Fibroblast of peridontal ligament (primary cell): ENCODE data around the gene TTBK1.

Source experiments
- DNase-seq: peaks from one replicate; pipeline ENCODE4 v3.0.0-alpha.2; 2010; ENCODE audit errors: extremely low read depth

Gene TTBK1

GRCh38 chr6:43223175-43223574, 20.1 kb upstream of the TTBK1 start:
- no peak for DNase-seq

DNA sequence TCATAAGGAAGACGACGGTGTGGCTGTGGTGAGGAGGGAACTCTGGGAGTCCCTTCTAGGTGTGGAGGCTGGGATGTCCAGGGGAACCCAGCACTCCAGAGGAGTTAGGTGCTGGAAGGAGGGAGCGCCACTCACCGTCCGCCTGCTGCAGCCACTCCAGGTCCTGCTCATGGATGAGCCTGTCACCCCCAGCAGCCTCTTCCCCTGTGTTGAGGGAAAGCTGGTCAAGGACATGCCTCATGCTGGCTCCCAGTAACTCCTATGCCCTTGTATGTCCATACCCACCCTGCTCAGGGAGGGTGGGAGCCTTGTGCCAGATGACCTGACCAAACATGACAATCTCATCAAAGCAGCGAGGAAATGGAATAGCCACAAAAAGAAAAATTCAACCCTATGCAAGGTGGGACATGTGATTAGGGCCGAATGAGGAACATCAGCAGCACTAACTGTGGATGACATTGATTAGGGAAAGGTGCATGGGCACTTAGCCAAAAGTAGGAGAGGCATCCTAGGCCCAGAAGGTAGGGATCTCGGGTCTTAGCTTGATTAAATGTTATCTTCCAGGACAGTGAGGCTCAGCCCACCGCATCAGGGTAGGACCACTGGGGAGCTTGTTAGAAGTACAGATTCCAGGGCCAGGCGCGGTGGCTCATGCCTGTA, 17.0 kb upstream of the TTBK1 start:
- DNase-seq = no peak

DNA sequence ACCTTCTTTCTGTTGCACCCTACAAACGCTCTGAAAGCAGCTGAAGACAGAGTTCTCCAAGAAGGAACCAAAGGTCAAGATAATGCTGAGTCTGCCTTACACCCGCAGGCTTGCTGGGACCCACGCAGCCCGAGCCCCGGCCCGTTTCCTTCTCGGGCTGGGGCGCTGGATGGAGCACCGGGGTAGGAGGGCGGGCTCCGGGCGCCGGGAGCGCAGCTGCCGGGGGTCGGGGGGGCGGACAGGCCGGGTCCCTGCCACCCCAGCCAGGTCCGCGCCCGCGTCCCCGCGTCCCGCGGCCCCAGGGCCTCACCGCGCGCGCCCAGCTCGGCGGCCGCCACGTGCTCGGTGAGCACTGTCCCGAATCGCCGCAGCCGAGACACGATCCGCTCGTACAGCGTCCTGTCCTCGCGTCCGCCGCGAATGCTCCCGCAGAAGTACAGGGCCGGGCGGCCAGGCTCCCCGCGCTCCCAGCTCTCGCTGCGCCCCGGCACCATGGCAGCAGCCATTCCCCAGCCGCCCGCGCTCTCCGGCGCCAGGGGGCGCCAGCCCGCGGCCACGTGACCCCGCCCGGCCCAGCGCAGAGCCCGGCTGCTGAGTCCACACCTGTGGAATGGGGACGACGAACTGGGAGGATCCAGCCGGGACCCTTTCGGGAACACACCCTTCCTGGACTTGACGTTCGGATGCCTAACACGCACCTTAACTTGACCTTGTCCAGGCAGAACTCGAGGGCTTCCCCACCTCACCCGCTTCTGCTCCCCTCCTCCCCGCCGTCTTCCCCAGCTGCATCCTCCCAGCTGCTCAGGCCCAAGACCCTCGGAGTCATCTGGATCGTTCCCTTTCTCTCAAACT, 14.1 kb upstream of the TTBK1 start, which contains the start of gene DNPH1:
Gene DNPH1 (minus strand): TSS at position 531 of the 852 bp plus-strand sequence. CDS start 25 bp downstream, at position 506.
- peak; percentile 49 for DNase-seq

- DNase-seq = no peak
These were observed 13.3 kb upstream of the TTBK1 start for GRCh38 chr6:43229803-43230620.

- DNase-seq = no peak
These were observed 12.2 kb upstream of the TTBK1 start for GRCh38 chr6:43231053-43231452.

GRCh38 chr6:43231735-43232450, 11.4 kb upstream of the TTBK1 start:
- no peak for DNase-seq

DNA sequence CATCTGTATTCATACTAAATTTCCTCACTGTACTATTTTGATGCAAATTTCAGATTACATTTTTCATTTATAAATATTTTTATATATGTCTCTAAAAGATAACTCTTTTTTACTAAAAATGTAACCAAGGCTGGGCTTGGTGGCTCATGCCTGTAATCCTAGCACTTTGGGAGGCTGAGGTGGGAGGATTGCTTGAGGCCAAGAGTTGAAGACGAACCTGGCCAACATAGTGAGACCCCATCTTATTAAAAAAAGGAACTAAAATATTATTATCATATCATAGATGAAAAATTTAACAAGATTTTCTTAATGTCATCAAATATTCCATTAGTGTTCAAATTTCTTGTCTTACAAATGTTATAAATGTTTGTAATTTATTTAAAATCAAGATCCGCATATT, 7.4 kb upstream of the TTBK1 start:
- no peak for DNase-seq

DNA sequence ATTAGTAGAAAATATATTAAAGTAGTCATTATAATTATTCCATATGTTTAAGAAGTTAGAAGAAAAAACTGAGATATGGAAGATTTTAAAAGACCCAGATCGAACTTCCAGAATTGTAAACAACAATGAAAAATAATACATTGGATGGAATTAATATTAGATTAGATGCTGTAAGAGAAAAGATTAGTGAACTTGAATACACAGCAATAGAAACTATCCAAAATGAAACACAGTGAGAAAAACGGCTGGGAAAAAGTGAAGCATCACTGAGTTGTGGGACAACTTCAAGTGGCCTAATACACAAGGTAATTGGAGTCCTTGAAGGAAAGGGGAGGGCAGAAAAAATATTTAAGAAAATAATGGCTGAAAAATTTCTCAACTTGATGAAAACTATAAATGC, 4.2 kb upstream of the TTBK1 start:
- no peak for DNase-seq

DNA sequence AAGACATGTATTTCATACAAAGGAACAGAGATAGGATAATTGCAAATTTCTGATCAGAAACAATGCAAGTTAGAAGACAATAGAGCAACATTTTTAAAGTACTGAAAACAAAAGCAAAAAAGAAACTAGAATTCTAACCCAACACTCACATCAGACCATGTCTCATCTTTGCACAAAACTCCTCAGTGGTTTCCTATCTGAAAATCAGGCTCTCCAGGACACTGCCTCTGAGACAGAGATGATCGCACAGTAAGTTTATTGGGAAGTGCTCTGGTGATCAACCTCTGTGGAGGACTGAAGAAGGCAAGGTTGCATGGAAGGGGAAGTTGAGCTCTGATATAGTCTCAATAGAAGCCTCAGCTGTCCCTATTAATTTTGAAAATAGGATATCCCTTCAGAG, 2.3 kb upstream of the TTBK1 start:
- no peak for DNase-seq

DNA sequence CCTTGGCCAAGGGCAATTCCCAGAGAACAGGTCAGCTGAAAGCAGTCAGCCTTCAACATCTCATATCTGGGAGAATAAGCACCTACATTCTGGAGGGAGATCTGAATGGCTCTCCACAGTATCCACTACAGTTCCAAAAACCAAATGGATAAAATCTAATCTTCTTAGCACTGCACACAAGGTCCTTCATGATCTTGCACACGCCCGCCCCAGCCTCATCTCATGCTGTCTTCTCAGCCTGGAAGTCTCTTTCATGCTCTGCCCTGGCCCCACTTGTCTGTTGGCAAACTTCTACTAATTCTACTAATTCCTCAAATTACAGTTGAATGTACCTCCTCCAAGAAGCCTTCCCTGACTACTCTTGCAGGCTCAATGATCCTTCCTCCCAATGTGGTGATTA, 1.8 kb upstream of the TTBK1 start:
- no peak for DNase-seq

DNA sequence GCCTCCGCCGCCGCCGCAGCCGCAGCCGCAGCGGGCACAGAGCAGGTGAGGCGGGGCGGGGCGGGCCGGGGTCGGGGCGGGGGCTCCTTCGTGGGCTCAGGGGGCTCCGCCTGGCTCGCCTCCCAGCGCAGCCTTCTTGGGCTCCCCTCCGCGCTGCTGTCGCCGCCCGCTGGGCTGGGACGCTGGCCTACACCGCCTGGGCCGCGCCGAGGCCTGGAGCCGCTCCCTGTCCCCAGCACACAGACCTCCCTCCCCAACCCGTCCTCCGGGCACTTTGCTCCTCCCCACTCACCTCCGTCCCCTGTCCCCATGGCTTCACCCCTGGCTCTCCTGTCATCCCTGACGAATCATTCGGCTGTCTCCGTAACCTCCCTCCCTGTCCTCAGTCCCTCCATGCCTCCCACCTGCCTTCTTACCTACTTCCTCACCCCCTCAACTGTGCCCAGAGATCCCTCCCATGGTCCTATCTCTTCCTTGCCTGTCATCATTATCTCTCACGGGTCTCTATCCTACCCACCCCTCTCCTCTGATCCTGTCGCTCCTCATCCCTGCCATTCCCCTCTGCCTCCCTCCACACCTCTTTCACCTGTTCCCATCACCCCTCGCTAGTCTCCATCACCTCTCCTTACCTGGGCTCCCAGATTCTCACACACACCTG, 512 bp downstream of the TTBK1 start:
- DNase-seq = no peak

DNA sequence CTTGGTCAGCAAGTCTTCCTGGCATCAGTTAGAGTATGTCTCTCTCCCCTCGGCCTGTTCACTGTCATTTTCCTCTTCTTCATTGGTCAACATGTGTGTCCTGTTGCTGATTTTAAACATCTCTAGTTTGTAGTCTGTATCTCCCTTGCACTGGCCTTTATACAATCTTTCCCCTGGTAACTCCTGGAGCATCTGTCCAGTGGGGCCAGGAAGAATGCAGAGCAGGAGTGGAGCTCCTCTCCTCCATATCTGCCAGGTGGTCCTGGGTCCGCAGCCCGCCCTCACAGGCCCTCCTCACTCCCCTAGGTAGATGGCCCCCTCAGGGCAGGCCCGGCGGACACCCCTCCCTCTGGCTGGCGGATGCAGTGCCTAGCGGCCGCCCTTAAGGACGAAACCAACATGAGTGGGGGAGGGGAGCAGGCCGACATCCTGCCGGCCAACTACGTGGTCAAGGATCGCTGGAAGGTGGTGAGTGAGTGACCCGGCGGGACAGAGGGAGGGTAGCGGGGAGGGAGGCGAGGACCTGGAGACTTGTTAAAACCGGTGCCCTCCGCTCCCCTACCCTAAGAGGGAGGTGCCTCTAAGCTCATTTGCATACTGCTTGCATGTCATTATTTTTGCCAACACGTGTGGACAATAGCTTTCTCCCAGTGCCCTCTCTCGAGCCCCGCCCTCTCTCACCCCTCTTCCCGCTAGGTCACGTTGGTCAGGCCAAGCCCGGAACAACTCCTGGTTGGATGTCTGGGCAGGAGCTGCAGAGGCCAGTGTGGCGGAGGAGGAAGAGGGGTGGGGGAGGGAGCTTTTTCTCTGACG, 3.2 kb downstream of the TTBK1 start:
- DNase-seq = no peak

GRCh38 chr6:43247114-43247999, 4.1 kb downstream of the TTBK1 start:
- DNase-seq = no peak

GRCh38 chr6:43248101-43248500, 4.8 kb downstream of the TTBK1 start:
- DNase-seq = no peak

DNA sequence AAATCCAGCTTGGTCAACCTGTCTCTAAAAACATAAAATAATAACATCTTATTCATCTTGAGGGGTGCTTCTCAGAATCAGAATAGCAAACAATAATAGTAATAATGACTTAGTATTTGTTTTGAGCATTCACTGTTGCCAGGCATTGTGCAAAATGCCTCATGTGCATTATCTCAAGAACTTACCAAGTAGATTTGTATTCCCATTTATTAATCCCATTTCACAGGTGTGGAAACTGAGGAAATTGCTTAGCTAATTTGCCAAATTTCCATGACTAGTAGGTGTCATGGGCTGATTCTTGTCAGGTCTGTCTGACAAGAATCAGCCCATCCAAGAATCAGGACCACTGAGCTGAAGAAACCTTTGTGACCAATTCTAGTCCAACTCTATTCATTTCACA, 5.5 kb downstream of the TTBK1 start:
- no peak for DNase-seq

- no peak for DNase-seq
These were observed 7.7 kb downstream of the TTBK1 start for GRCh38 chr6:43250992-43251373.

DNA sequence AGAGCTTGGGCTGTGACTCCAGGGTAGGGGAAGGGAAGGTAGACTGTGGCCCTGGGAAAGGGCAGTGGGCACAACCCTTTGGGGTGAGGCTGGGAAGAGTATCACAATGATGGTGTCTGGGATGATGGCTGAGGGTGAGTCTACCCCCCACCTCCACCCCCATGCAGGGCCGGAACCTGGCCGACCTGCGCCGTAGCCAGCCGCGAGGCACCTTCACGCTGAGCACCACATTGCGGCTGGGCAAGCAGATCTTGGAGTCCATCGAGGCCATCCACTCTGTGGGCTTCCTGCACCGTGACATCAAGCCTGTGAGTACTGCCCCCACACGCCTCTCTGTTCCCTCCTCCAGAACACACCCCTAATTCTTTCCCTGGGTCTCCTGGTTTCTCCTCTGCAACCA, 10.1 kb downstream of the TTBK1 start:
- no peak for DNase-seq

DNA sequence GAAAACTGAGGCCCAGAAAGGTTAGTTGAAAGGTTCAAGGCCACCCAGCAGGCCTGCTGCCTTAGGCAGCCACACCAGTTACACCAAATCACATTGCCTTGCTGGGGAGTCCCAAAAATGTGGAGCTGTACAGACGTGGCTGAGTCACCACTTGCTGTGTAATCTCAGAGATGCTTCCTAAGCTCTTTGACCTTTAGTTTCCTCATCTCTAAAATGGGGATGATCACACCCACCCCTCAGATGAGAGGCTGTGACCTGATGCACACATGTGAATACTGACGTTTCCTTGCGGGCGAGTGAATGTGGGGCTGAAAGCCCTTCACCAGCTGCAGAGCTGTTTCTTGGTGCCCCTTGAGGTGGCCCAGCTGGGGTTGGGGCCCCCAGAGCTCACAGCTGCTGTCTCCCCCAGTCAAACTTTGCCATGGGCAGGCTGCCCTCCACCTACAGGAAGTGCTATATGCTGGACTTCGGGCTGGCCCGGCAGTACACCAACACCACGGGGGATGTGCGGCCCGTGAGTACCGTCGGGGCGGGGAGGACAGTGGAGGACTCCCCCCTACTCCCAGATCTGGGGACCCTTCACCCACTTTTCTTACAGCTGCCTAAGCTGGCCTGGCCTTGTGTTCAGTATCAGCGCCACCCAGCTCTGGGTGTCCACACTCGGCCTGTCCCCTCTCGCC, 11.0 kb downstream of the TTBK1 start:
- peak; percentile 18 for DNase-seq

DNA sequence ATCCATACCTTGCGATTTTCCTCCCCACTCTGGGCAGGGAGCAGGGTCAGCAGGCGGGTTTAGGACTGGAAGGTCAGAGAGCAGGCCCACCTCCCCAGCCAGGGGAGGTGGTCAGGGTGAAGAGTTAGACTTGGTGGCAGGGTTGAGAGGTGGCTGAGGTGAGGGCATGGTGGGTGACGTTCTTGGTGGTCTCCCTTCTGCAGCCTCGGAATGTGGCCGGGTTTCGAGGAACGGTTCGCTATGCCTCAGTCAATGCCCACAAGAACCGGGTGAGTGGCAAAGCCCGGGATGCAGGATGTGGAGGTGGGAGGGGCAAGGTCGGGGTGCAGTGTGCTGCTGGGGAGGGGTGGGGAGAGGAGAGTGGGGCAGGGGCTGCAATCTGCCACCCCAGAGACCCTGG, 11.6 kb downstream of the TTBK1 start:
- DNase-seq = no peak
